ENCODE results near the gene CNPY1. TPM values are rescaled to one million over a fixed set of nuclear protein-coding genes. Genes with fewer than 3 reads are reported as not detected.
A peak's percentile ranks its signal among the peaks of the same experiment; 100 is the strongest.

CNPY1 gene
- total and polyA plus RNA-seq, 9 of the 15 experiments (the other 6 are each of a cell fraction or from before 2014, with no cell fraction given), result not detected

DNA sequence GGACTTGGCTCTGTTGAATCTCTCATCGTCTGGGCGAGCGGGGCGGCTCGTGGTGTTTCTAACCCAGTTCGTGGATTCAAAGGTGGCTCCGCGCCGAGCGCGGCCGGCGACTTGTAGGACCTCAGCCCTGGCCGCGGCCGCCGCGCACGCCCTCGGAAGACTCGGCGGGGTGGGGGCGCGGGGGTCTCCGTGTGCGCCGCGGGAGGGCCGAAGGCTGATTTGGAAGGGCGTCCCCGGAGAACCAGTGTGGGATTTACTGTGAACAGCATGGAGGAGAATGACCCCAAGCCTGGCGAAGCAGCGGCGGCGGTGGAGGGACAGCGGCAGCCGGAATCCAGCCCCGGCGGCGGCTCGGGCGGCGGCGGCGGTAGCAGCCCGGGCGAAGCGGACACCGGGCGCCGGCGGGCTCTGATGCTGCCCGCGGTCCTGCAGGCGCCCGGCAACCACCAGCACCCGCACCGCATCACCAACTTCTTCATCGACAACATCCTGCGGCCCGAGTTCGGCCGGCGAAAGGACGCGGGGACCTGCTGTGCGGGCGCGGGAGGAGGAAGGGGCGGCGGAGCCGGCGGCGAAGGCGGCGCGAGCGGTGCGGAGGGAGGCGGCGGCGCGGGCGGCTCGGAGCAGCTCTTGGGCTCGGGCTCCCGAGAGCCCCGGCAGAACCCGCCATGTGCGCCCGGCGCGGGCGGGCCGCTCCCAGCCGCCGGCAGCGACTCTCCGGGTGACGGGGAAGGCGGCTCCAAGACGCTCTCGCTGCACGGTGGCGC is 88.1 kb downstream of the CNPY1 start, which contains the start of gene EN2:
EN2 (plus strand) TSS at position 19 of the 767 bp plus-strand sequence; CDS start at position 268, 249 bp downstream.
- Histone ChIP-seq H3K4me3 (no peak within 1 kb of the TSS), H3K9me3 (replicated peaks; ENCODE audit: control insufficient read depth, insufficient read depth, low read depth, low read length) (no peaks in the 10 kb centered on the region), H3K9me1 (ENCODE audit: control insufficient read depth, insufficient read depth, low read length) (no peaks in the 10 kb centered on the region), H3K27ac (ENCODE audit: extremely low read depth, low read depth, low read length) (no peak within 1 kb of the TSS), H3K79me2 (ENCODE audit: control insufficient read depth, insufficient read depth, low read length) (no peaks in the 10 kb centered on the region), H3K4me2 (ENCODE audit: insufficient read depth, low read length) (peak within 1 kb of the TSS; percentile 46), H3K9ac (ENCODE audit: insufficient read depth in 1 of 2, low read depth in 2 of 2, low read length in 2 of 2) (no peak within 1 kb of the TSS), H4K20me1 (replicated peaks; ENCODE audit: control insufficient read depth, insufficient read depth, low read length) (no peaks in the 10 kb centered on the region; the same call in 1 of the 2 replicates), H2AFZ (ENCODE audit: low read depth, low read length) (peak within 1 kb of the TSS; percentile 48; the same call in 1 of the 2 replicates), H3K4me1 (replicated peaks in 1 of 2; ENCODE audit: control insufficient read depth in 2 of 2, insufficient read depth in 2 of 2, low read length in 2 of 2) (peaks cover 0 to 29% of the 10 kb centered on the region in 2 experiments; a peak in 2 of 5 replicates), H3K36me3 (ENCODE audit: control insufficient read depth, insufficient read depth, low read length) (no peaks in the 10 kb centered on the region), H3K27me3 (ENCODE audit: control insufficient read depth in 2 of 2, insufficient read depth in 2 of 2, low read length in 2 of 2) (peaks cover 57 to 76% of the 10 kb centered on the region in 2 experiments)
- BruUV-seq (replicated peaks), result no TSS peak
- no peak for DNase-seq (ENCODE audit: extremely low read depth in 1 of 4, low spot score in 3 of 4)
- intact Hi-C loops (cut with micrococcal nuclease) (no loop called here), in situ Hi-C loops (cut with MboI) (no loop called here)
- 65% methylated on average over 30 of the region's 105 CpGs for WGBS (ENCODE audit: insufficient coverage, low coverage, missing lambda C conversion rate)
- POLR2A ChIA-PET, result no interaction called here
- CTCF ChIA-PET (ENCODE audit: low intra/inter-chr PET ratio), result no interaction called here
- no peak for ATAC-seq
- no peak for FAIRE-seq
- TF ChIP-seq, protein P1, sequence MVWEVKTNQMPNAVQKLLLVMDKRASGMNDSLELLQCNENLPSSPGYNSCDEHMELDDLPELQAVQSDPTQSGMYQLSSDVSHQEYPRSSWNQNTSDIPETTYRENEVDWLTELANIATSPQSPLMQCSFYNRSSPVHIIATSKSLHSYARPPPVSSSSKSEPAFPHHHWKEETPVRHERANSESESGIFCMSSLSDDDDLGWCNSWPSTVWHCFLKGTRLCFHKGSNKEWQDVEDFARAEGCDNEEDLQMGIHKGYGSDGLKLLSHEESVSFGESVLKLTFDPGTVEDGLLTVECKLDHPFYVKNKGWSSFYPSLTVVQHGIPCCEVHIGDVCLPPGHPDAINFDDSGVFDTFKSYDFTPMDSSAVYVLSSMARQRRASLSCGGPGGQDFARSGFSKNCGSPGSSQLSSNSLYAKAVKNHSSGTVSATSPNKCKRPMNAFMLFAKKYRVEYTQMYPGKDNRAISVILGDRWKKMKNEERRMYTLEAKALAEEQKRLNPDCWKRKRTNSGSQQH (CRISPR knock-in tag; IDR thresholded peaks at IDR 0.05), result no peak
- TF ChIP-seq ZBTB49 (CRISPR knock-in tag; IDR thresholded peaks at IDR 0.05; ENCODE audit: borderline replicate concordance) (no peak), RNF219 (CRISPR knock-in tag; IDR thresholded peaks at IDR 0.05) (no peak), ARID2 (IDR thresholded peaks at IDR 0.05) (no peak), CUX1 (CRISPR knock-in tag; IDR thresholded peaks at IDR 0.05) (no peak), SUPT5H (IDR thresholded peaks at IDR 0.05) (no peak), SMARCC2 (IDR thresholded peaks at IDR 0.05; ENCODE audit: low read depth) (no peak)
- TF ChIP-seq, protein P2, sequence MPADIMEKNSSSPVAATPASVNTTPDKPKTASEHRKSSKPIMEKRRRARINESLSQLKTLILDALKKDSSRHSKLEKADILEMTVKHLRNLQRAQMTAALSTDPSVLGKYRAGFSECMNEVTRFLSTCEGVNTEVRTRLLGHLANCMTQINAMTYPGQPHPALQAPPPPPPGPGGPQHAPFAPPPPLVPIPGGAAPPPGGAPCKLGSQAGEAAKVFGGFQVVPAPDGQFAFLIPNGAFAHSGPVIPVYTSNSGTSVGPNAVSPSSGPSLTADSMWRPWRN (IDR thresholded peaks at IDR 0.05; ENCODE audit: low read depth), result no peak

Measured in K562 (cell line).